ENCODE measurements around the gene ARPP19. TPM values are rescaled to one million over a fixed set of nuclear protein-coding genes. Genes with fewer than 3 reads are reported as not detected.

ARPP19 gene
- total and polyA plus RNA-seq, 2 of the 4 experiments (the other 2 are of a cell fraction) = 33.4 to 65.2 TPM

DNA sequence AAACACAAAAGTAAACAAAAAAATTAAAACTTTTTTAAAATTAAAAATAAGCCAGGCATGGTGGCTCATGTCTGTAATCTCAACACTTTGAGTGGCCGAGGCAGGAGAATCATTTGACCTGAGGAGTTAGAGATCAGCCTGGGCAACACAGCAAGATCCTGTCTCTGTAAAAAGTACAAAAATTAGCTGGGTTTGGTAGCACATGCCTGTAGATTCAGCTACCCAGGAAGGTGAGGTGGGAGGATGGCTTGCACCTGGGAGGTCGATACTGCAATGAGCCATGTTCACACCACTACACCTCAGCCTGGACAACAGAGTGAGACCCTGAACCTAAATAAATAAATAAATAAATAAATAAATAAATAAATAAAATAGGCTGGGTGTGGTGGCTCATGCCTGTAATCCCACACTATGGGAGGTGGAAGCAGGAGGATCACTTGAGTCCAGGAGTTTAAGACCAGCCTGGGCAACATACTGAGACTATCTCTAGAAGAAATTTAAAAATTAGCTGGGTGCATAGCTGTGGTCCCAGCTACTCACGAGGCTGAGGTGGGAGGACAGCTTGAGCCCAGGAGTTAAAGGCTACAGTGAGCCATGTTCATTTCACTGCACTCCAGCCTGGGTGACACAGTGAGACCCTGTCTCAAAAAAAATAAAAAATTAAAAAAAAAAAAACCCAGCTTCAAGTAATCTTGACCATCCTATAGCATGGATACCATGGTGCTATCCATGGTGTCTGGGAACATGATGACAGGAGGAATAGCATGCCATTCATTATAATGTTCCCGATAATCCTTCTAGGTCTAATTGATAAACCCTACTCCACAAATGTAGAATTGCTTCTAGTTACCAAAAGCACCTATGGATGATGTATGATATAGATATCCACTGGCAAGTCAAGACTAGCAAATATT, 44.4 kb downstream of the ARPP19 start:
- intact Hi-C loops (cut with micrococcal nuclease) = loop anchor here (5.0 kb wide), 3 partner anchors 153 to 213 kb away; partner anchors contain the start of gene ATOSA
- ChIA-PET CTCF (interaction anchor here (1.0 to 1.4 kb wide), 2 partner anchors 9 to 13 kb away, joined by 3 read pairs; no protein-coding TSS in a partner anchor), POLR2A (ENCODE audit: unreplicated experiment) (no interaction called here)
- Histone ChIP-seq H2BK15ac (ENCODE audit: low read depth, low read length) (no peak overlapping the region), H3K14ac (replicated peaks; ENCODE audit: low read depth, low read length) (no peak overlapping the region), H3K4me2 (ENCODE audit: low read depth, low read length) (no peak overlapping the region), H2AK9ac (replicated peaks; ENCODE audit: low read depth, low read length, poor library complexity) (no peak overlapping the region), H3K36me3 (ENCODE audit: control insufficient read depth, insufficient read depth, low read length) (no peaks in the 10 kb centered on the region), H4K5ac (ENCODE audit: low read depth, low read length) (no peak overlapping the region), H2BK120ac (ENCODE audit: low read depth, low read length) (no peak overlapping the region), H3K9ac (ENCODE audit: low read depth, low read length) (no peak overlapping the region), H4K8ac (ENCODE audit: low read depth in 2 of 2, low read length in 2 of 2) (no peak overlapping the region), H4K91ac (ENCODE audit: insufficient read depth, low read depth, low read length) (no peak overlapping the region), H2BK20ac (ENCODE audit: low read depth, low read length) (no peak overlapping the region), H3K9me1 (ENCODE audit: insufficient read depth, low read length) (peaks cover 8% of the 10 kb centered on the region), H4K20me1 (ENCODE audit: insufficient read depth, low read length) (peaks cover 13% of the 10 kb centered on the region; the same call in 1 of the 2 replicates), H3K4me3 (ENCODE audit: insufficient read depth, low read depth, low read length) (no peak overlapping the region), H3K23ac (ENCODE audit: low read depth, low read length) (no peak overlapping the region), H2BK5ac (ENCODE audit: low read depth, low read length, poor library complexity, severe bottlenecking) (no peak overlapping the region), H3K56ac (ENCODE audit: extremely low read depth, insufficient read depth, low read length) (no peak overlapping the region), H3K9me3 (ENCODE audit: control insufficient read depth, insufficient read depth, low read length) (no peaks in the 10 kb centered on the region), H3K4me1 (ENCODE audit: control insufficient read depth, insufficient read depth, low read length) (peaks cover 9% of the 10 kb centered on the region), H2AK5ac (ENCODE audit: low read depth, low read length) (peak overlapping the region; percentile 33; the same call in 1 of the 2 replicates), H3K4ac (ENCODE audit: low read depth, low read length) (no peak overlapping the region), H3K27ac (ENCODE audit: insufficient read depth, low read length) (no peak overlapping the region), H2AFZ (replicated peaks; ENCODE audit: low read length, poor library complexity) (no peak overlapping the region), H3K27me3 (ENCODE audit: control insufficient read depth, insufficient read depth, low read length) (no peaks in the 10 kb centered on the region), H3K18ac (ENCODE audit: low read depth, low read length) (no peak overlapping the region), H3K79me1 (ENCODE audit: low read depth in 1 of 2, low read length in 2 of 2) (peaks cover 36 to 55% of the 10 kb centered on the region in 2 experiments)
- ATAC-seq (ENCODE audit: low read depth) = no peak
- in situ Hi-C loops (cut with MboI; ENCODE audit: low sequenced_read_pairs) = no loop called here
- no TSS peak for BruUV-seq (replicated peaks)
- TF ChIP-seq ELK1 (IDR thresholded peaks at IDR 0.05; ENCODE audit: borderline replicate concordance, low read depth, low read length) (no peak), RCOR1 (IDR thresholded peaks at IDR 0.05; ENCODE audit: insufficient replicate concordance, low read length) (no peak), RFX5 (IDR thresholded peaks at IDR 0.05; ENCODE audit: low read depth, low read length) (no peak), CEBPB (IDR thresholded peaks at IDR 0.05; ENCODE audit: low read depth, low read length) (no peak), MXI1 (IDR thresholded peaks at IDR 0.05; ENCODE audit: borderline replicate concordance, low read depth, low read length) (no peak), POLR2A (IDR thresholded peaks at IDR 0.05; ENCODE audit: low read depth, low read length) (no peak), BHLHE40 (IDR thresholded peaks at IDR 0.05; ENCODE audit: low read depth, low read length) (no peak), SMC3 (IDR thresholded peaks at IDR 0.05; ENCODE audit: low read depth, low read length) (no peak)
- TF ChIP-seq, protein P1, sequence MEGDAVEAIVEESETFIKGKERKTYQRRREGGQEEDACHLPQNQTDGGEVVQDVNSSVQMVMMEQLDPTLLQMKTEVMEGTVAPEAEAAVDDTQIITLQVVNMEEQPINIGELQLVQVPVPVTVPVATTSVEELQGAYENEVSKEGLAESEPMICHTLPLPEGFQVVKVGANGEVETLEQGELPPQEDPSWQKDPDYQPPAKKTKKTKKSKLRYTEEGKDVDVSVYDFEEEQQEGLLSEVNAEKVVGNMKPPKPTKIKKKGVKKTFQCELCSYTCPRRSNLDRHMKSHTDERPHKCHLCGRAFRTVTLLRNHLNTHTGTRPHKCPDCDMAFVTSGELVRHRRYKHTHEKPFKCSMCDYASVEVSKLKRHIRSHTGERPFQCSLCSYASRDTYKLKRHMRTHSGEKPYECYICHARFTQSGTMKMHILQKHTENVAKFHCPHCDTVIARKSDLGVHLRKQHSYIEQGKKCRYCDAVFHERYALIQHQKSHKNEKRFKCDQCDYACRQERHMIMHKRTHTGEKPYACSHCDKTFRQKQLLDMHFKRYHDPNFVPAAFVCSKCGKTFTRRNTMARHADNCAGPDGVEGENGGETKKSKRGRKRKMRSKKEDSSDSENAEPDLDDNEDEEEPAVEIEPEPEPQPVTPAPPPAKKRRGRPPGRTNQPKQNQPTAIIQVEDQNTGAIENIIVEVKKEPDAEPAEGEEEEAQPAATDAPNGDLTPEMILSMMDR (conservative IDR thresholded peaks at IDR 0.05; ENCODE audit: low read depth, low read length) = no peak
- WGBS, 2 experiments (ENCODE audit: extremely low coverage in 2 of 2, insufficient read length in 1 of 2) = no CpG with 5 or more reads among the region's 4 CpGs
- dilution Hi-C loops (cut with HindIII; ENCODE audit: low sequenced_read_pairs, unreplicated experiment) = no loop called here
- no peak for DNase-seq

Data from IMR-90 (cell line).